Measurements from ENCODE around the gene KCTD5.

The KCTD5 gene

GRCh38 chr16:2712546-2712945, 30.2 kb downstream of the KCTD5 start:
- H3K4me3 ChIP-seq (ENCODE audit: low read depth, low read length) = no peak overlapping the region
- DNase-seq (ENCODE audit: low read depth) = no peak
- TF ChIP-seq, protein P1, sequence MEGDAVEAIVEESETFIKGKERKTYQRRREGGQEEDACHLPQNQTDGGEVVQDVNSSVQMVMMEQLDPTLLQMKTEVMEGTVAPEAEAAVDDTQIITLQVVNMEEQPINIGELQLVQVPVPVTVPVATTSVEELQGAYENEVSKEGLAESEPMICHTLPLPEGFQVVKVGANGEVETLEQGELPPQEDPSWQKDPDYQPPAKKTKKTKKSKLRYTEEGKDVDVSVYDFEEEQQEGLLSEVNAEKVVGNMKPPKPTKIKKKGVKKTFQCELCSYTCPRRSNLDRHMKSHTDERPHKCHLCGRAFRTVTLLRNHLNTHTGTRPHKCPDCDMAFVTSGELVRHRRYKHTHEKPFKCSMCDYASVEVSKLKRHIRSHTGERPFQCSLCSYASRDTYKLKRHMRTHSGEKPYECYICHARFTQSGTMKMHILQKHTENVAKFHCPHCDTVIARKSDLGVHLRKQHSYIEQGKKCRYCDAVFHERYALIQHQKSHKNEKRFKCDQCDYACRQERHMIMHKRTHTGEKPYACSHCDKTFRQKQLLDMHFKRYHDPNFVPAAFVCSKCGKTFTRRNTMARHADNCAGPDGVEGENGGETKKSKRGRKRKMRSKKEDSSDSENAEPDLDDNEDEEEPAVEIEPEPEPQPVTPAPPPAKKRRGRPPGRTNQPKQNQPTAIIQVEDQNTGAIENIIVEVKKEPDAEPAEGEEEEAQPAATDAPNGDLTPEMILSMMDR (IDR thresholded peaks at IDR 0.05; ENCODE audit: low read depth, low read length, missing control alignments) = no peak

- no peak overlapping the region for H3K4me3 ChIP-seq (ENCODE audit: low read depth, low read length)
- DNase-seq (ENCODE audit: low read depth) = no peak
- TF ChIP-seq, protein P1 (IDR thresholded peaks at IDR 0.05; ENCODE audit: low read depth, low read length, missing control alignments) = no peak
Observed at GRCh38 chr16:2713523-2713922, 31.2 kb downstream of the KCTD5 start.

DNA sequence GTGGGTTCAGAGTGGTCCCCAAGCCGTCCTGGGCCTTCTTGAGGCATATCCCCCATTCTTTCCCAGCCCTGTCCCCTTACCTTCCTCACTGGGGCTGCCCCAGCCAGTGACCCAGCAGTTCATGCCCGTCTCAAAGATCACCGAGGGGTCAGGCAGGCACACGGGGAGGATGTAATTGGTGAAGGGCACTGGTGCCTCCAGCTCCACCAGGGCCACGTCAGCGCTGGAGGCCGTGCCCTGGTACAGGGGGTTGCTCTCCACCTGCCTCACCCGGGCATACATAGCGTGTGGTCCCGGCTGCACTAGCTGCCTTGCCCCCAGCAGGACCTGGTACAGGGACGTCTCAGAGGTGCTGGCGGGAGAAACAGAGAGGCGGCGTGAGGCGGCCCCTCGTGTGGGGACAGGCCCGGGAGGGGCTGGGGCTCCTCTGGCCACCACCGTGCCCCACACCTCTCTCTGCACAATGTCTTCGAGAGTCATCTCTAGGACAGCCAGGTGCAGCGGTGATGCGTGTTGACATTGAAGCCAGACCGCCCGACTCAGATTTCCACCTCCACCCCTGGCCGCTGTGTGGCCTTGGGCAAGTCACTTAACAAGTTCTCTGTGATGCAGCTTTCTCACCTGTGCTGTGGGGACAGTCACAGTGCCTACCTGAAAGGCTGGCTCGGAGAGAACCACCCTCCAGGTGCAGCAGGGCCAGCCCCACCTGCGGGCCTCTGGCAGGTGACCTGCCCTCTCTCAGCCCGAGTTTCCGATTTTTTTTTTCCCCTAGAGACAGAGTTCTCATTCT, 31.9 kb downstream of the KCTD5 start:
- no peak overlapping the region for H3K4me3 ChIP-seq (ENCODE audit: low read depth, low read length)
- TF ChIP-seq, protein P1 (IDR thresholded peaks at IDR 0.05; ENCODE audit: low read depth, low read length, missing control alignments) = no peak
- no peak for DNase-seq (ENCODE audit: low read depth)

- DNase-seq (ENCODE audit: low read depth) = no peak
- H3K4me3 ChIP-seq (ENCODE audit: low read depth, low read length) = no peak overlapping the region
- TF ChIP-seq, protein P1 (IDR thresholded peaks at IDR 0.05; ENCODE audit: low read depth, low read length, missing control alignments) = no peak
Observed at GRCh38 chr16:2715064-2715463, 32.7 kb downstream of the KCTD5 start.

GRCh38 chr16:2715519-2715918, 33.2 kb downstream of the KCTD5 start:
- DNase-seq (ENCODE audit: low read depth) = no peak
- TF ChIP-seq, protein P1 (IDR thresholded peaks at IDR 0.05; ENCODE audit: low read depth, low read length, missing control alignments) = no peak
- no peak overlapping the region for H3K4me3 ChIP-seq (ENCODE audit: low read depth, low read length)

- no peak for DNase-seq (ENCODE audit: low read depth)
- H3K4me3 ChIP-seq (ENCODE audit: low read depth, low read length) = no peak overlapping the region
- TF ChIP-seq, protein P1 (IDR thresholded peaks at IDR 0.05; ENCODE audit: low read depth, low read length, missing control alignments) = no peak
Observed at GRCh38 chr16:2715966-2716885, 33.9 kb downstream of the KCTD5 start.
